ENCODE measurements around the gene ZNF566.

The ZNF566 gene

GRCh38 chr19:36527341-36527740, 38.0 kb upstream of the ZNF566 start:
- peak overlapping the region; percentile 92; the same call in 1 of the 2 replicates for H2AFZ ChIP-seq (ENCODE audit: low read depth)

GRCh38 chr19:36526581-36526980, 37.2 kb upstream of the ZNF566 start:
- Histone ChIP-seq H3K79me2 (ENCODE audit: insufficient read depth, low read depth) (peaks cover 10% of the 10 kb centered on the region; the same call in 1 of the 2 replicates), H3K4me1 (ENCODE audit: low read depth, poor library complexity, severe bottlenecking) (peaks cover 5% of the 10 kb centered on the region), H4K20me1 (ENCODE audit: insufficient read depth) (no peaks in the 10 kb centered on the region), H3K27ac (no peak overlapping the region), H3K27me3 (ENCODE audit: insufficient read depth, low read depth) (no peaks in the 10 kb centered on the region), H3K36me3 (ENCODE audit: insufficient read depth) (0 out of 2 replicates have a peak, but pooled peaks cover 4% of the 10 kb centered on the region), H3K9ac (no peak overlapping the region), H3K4me2 (no peak overlapping the region), H2AFZ (ENCODE audit: low read depth) (no peak overlapping the region), H3K4me3 (IDR thresholded peaks at IDR 0.05; ENCODE audit: insufficient read depth, low read depth, low read length) (no peak overlapping the region)
- TF ChIP-seq, protein P1, sequence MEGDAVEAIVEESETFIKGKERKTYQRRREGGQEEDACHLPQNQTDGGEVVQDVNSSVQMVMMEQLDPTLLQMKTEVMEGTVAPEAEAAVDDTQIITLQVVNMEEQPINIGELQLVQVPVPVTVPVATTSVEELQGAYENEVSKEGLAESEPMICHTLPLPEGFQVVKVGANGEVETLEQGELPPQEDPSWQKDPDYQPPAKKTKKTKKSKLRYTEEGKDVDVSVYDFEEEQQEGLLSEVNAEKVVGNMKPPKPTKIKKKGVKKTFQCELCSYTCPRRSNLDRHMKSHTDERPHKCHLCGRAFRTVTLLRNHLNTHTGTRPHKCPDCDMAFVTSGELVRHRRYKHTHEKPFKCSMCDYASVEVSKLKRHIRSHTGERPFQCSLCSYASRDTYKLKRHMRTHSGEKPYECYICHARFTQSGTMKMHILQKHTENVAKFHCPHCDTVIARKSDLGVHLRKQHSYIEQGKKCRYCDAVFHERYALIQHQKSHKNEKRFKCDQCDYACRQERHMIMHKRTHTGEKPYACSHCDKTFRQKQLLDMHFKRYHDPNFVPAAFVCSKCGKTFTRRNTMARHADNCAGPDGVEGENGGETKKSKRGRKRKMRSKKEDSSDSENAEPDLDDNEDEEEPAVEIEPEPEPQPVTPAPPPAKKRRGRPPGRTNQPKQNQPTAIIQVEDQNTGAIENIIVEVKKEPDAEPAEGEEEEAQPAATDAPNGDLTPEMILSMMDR (conservative IDR thresholded peaks at IDR 0.05; ENCODE audit: low read depth, low read length), result no peak

More at GRCh38 chr19:36527341-36527740, 38.0 kb upstream of the ZNF566 start:
- Histone ChIP-seq H3K9ac (peak overlapping the region; percentile 76; the same call in 1 of the 2 replicates), H3K27me3 (ENCODE audit: insufficient read depth, low read depth) (no peaks in the 10 kb centered on the region), H3K4me1 (ENCODE audit: low read depth, poor library complexity, severe bottlenecking) (peaks cover 5% of the 10 kb centered on the region), H3K4me3 (IDR thresholded peaks at IDR 0.05; ENCODE audit: insufficient read depth, low read depth, low read length) (no peak overlapping the region), H3K27ac (no peak overlapping the region), H3K36me3 (ENCODE audit: insufficient read depth) (0 out of 2 replicates have a peak, but pooled peaks cover 4% of the 10 kb centered on the region), H4K20me1 (ENCODE audit: insufficient read depth) (no peaks in the 10 kb centered on the region), H3K79me2 (ENCODE audit: insufficient read depth, low read depth) (peaks cover 10% of the 10 kb centered on the region; the same call in 1 of the 2 replicates), H3K4me2 (peak overlapping the region; percentile 65)
- TF ChIP-seq, protein P1 (conservative IDR thresholded peaks at IDR 0.05; ENCODE audit: low read depth, low read length), result no peak

- Histone ChIP-seq H3K27me3 (ENCODE audit: insufficient read depth, low read depth) (no peaks in the 10 kb centered on the region), H3K79me2 (ENCODE audit: insufficient read depth, low read depth) (peaks cover 10% of the 10 kb centered on the region; the same call in 1 of the 2 replicates), H3K36me3 (ENCODE audit: insufficient read depth) (0 out of 2 replicates have a peak, but pooled peaks cover 8% of the 10 kb centered on the region), H3K27ac (no peak overlapping the region), H3K4me3 (IDR thresholded peaks at IDR 0.05; ENCODE audit: insufficient read depth, low read depth, low read length) (no peak overlapping the region), H2AFZ (ENCODE audit: low read depth) (no peak overlapping the region), H3K9ac (no peak overlapping the region), H4K20me1 (ENCODE audit: insufficient read depth) (no peaks in the 10 kb centered on the region), H3K4me1 (ENCODE audit: low read depth, poor library complexity, severe bottlenecking) (peaks cover 5% of the 10 kb centered on the region), H3K4me2 (no peak overlapping the region)
- TF ChIP-seq, protein P1 (conservative IDR thresholded peaks at IDR 0.05; ENCODE audit: low read depth, low read length), result no peak
Measured at GRCh38 chr19:36524617-36525016, 35.3 kb upstream of the ZNF566 start.

DNA sequence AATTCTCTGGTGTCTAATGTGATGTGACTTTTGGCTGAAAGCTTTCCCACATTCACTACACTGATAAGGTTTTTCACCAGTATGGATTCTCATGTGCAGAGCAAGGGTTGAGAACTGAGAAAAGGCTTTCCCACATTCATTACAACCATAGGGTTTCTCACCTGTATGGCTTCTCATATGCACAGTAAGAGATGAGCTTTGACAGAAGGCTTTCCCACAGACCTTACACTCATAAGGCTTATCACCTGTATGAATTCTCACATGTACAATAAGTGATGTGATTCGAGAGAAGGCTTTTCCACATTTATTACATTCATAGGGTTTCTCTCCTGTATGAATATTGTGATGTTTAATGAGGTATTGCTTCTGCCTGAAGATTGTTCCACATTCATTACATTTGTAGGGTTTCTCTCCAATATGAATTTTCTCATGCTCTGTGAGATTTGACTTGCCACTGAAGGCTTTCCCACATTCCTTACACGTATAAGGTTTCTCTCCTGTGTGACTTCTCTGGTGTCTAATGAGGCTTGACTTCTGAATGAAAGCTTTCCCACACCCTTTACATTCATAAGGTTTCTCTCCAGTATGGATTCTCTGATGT, 24.8 kb upstream of the ZNF566 start:
- no peaks in the 10 kb centered on the region for H3K4me1 ChIP-seq (ENCODE audit: low read depth, poor library complexity, severe bottlenecking)
- no peaks in the 10 kb centered on the region for H4K20me1 ChIP-seq (ENCODE audit: insufficient read depth)
- no peak overlapping the region for H3K4me2 ChIP-seq
- TF ChIP-seq, protein P1 (conservative IDR thresholded peaks at IDR 0.05; ENCODE audit: low read depth, low read length), result no peak
- H3K27ac ChIP-seq, result no peak overlapping the region
- H3K79me2 ChIP-seq (ENCODE audit: insufficient read depth, low read depth), result no peaks in the 10 kb centered on the region
- H3K4me3 ChIP-seq (IDR thresholded peaks at IDR 0.05; ENCODE audit: insufficient read depth, low read depth, low read length), result no peak overlapping the region
- H3K27me3 ChIP-seq (ENCODE audit: insufficient read depth, low read depth), result no peaks in the 10 kb centered on the region
- no peak overlapping the region for H2AFZ ChIP-seq (ENCODE audit: low read depth)
- peaks cover 16% of the 10 kb centered on the region; the same call in 1 of the 2 replicates for H3K36me3 ChIP-seq (ENCODE audit: insufficient read depth)
- H3K9ac ChIP-seq, result no peak overlapping the region

Measured in KMS-11 (cell line).